Upper lobe of left lung (tissue), 6 donors: ENCODE data around the gene DCT. TPM values are rescaled to one million over a fixed set of nuclear protein-coding genes. Genes with fewer than 3 reads are reported as not detected.

Experiments used
- ATAC-seq, 2 donors: fragments of 200-7000 bp; cut with Tn5 transposase; one replicate each; pipeline ENCODE4 v1.9.1; 2022; ENCODE audit warnings: mild to moderate bottlenecking in 2 of 2, moderate library complexity in 2 of 2; ENCODE audit not compliant: low FRiP score in 2 of 2
- DNase-seq, 2 donors: peaks; one replicate each; pipeline ENCODE4 v3.0.0-alpha.2; 2019 to 2020
- H3K27ac ChIP-seq, 4 donors: fragments of 200-600 bp; sonication (generic); one replicate each; pipeline ENCODE4 v1.5.1; 2016 to 2019
- H3K27me3 ChIP-seq, 4 donors: fragments of 200-600 bp; sonication (generic); one replicate each; pipeline ENCODE4 v1.5.1; 2017 to 2019
- H3K36me3 ChIP-seq, 4 donors: fragments of 200-600 bp; sonication (generic); one replicate each; pipeline ENCODE4 v1.5.1; 2016 to 2019
- H3K4me1 ChIP-seq, 4 donors: fragments of 200-600 bp; sonication (generic); one replicate each; pipeline ENCODE4 v1.5.1; 2018 to 2019
- H3K4me3 ChIP-seq, 4 donors: fragments of 200-600 bp; sonication (generic); one replicate each; pipeline ENCODE4 v1.5.1; 2017 to 2019; ENCODE audit warnings: mild to moderate bottlenecking in 2 of 4, moderate library complexity in 1 of 4
- H3K9me3 ChIP-seq, 4 donors: fragments of 200-600 bp; sonication (generic); one replicate each; pipeline ENCODE4 v1.5.1; 2018 to 2019
- EP300 ChIP-seq, 4 donors: sonication (generic); formaldehyde crosslinking; IDR thresholded peaks; one replicate each; pipeline ENCODE4 v1.5.1; 2017; ENCODE audit warnings: antibody characterized with exemption in 4 of 4, control low read depth in 2 of 4
- POLR2A ChIP-seq, 4 donors: fragments of 450-650 bp; IDR thresholded peaks; one replicate each; pipeline ENCODE4 v1.5.1; 2016 to 2017; ENCODE audit warnings: antibody characterized with exemption in 4 of 4, mild to moderate bottlenecking in 2 of 4
- POLR2AphosphoS5 ChIP-seq, 2 donors: sonication (generic); formaldehyde crosslinking; IDR thresholded peaks; one replicate each; pipeline ENCODE4 v1.5.1; 2017; ENCODE audit warnings: antibody characterized with exemption in 2 of 2
- WGBS, 2 donors: methylation state at CpG; one replicate each; pipeline ENCODE4 v1.1.5; 2017 to 2018; 5-methylcytosine and 5-hydroxymethylcytosine counted together
- total RNA-seq, 6 donors: library from RNA; depleted of rRNA in 4 of 6; stranded (reverse); fragments of >200 nt in 4 of 6; gene quantifications; one replicate each; pipeline versions ENCODE4 v1.1.0 to v1.2.1, GENCODE V29; 2016 to 2021
- TF ChIP-seq, protein P1 (sequence below), 6 experiments: fragments of 450-650 bp in 4 of 6; fragments of 200-600 bp in 2 of 6; sonication (generic) in 2 of 6; IDR thresholded peaks; one replicate each; pipeline ENCODE4 v1.5.1; 2016 to 2019; ENCODE audit warnings: antibody characterized with exemption in 6 of 6
- donor health status: DM: no; HTN: no; CAD: no; lungs with moderate emphysema.
- donor health status: DM: no; HTN: yes; CAD: no; lungs with severe emphysema.

The DCT gene
- total RNA-seq, 6 donors from 2014 or later, result 0.07 to 4.2 (median 0.20) TPM; not detected in 3

GRCh38 chr13:94462670-94463069, 16.8 kb downstream of the DCT start:
- no peak for TF ChIP-seq POLR2A (IDR thresholded peaks at IDR 0.05)
- TF ChIP-seq, protein P1, sequence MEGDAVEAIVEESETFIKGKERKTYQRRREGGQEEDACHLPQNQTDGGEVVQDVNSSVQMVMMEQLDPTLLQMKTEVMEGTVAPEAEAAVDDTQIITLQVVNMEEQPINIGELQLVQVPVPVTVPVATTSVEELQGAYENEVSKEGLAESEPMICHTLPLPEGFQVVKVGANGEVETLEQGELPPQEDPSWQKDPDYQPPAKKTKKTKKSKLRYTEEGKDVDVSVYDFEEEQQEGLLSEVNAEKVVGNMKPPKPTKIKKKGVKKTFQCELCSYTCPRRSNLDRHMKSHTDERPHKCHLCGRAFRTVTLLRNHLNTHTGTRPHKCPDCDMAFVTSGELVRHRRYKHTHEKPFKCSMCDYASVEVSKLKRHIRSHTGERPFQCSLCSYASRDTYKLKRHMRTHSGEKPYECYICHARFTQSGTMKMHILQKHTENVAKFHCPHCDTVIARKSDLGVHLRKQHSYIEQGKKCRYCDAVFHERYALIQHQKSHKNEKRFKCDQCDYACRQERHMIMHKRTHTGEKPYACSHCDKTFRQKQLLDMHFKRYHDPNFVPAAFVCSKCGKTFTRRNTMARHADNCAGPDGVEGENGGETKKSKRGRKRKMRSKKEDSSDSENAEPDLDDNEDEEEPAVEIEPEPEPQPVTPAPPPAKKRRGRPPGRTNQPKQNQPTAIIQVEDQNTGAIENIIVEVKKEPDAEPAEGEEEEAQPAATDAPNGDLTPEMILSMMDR (IDR thresholded peaks at IDR 0.05), result no peak
- TF ChIP-seq POLR2AphosphoS5 (IDR thresholded peaks at IDR 0.05), result no peak
- no peak for TF ChIP-seq EP300 (IDR thresholded peaks at IDR 0.05)
- DNase-seq, result no peak
- Histone ChIP-seq H3K4me3 (no peak overlapping the region), H3K4me1 (no peaks in the 10 kb centered on the region), H3K27me3 (no peaks in the 10 kb centered on the region), H3K27ac (no peak overlapping the region), H3K36me3 (no peaks in the 10 kb centered on the region), H3K9me3 (no peaks in the 10 kb centered on the region)
- 88 to 89% methylated on average over 6 of the region's 6 CpGs for WGBS, 2 donors
- ATAC-seq, result no peak

DNA sequence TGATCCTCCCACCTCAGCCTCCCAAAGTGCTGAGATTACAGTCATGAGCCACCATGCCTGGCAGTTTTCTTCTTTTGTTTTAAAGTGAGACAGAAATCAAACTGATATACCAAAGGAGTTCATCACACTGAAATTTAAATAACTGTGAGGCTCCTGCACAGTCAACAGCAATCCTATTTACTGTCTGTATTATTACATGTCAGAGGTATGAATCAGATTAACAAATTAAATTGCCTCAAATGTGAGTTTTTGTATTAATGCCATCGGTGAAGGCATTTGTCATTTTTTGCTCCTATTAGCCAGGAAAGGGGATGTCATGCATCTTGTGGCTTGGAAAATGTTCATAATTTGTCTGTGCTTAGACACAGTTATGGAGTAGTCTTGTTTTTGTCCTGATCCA, 20.4 kb downstream of the DCT start:
- no peaks in the 10 kb centered on the region for H3K9me3 ChIP-seq
- no peaks in the 10 kb centered on the region for H3K36me3 ChIP-seq
- H3K4me3 ChIP-seq, result no peak overlapping the region
- no peak overlapping the region for H3K27ac ChIP-seq
- TF ChIP-seq, protein P1 (IDR thresholded peaks at IDR 0.05), result no peak
- TF ChIP-seq POLR2A (IDR thresholded peaks at IDR 0.05) (no peak), EP300 (IDR thresholded peaks at IDR 0.05) (no peak), POLR2AphosphoS5 (IDR thresholded peaks at IDR 0.05) (no peak)
- 75 to 95% methylated on average over 1 of the region's 1 CpG for WGBS, 2 donors
- no peak for ATAC-seq
- H3K4me1 ChIP-seq, result no peaks in the 10 kb centered on the region
- DNase-seq, result no peak
- H3K27me3 ChIP-seq, result no peaks in the 10 kb centered on the region

GRCh38 chr13:94455414-94455813, 24.1 kb downstream of the DCT start:
- Histone ChIP-seq H3K9me3 (no peaks in the 10 kb centered on the region), H3K27me3 (no peaks in the 10 kb centered on the region), H3K4me1 (no peaks in the 10 kb centered on the region), H3K36me3 (no peaks in the 10 kb centered on the region), H3K27ac (no peak overlapping the region), H3K4me3 (no peak overlapping the region)
- DNase-seq (no peak), ATAC-seq (no peak)
- no peak for TF ChIP-seq EP300 (IDR thresholded peaks at IDR 0.05)
- TF ChIP-seq, protein P1 (IDR thresholded peaks at IDR 0.05), result no peak
- no peak for TF ChIP-seq POLR2AphosphoS5 (IDR thresholded peaks at IDR 0.05)
- no peak for TF ChIP-seq POLR2A (IDR thresholded peaks at IDR 0.05)
- 70% methylated on average over 2 of the region's 2 CpGs for WGBS, 2 donors

DNA sequence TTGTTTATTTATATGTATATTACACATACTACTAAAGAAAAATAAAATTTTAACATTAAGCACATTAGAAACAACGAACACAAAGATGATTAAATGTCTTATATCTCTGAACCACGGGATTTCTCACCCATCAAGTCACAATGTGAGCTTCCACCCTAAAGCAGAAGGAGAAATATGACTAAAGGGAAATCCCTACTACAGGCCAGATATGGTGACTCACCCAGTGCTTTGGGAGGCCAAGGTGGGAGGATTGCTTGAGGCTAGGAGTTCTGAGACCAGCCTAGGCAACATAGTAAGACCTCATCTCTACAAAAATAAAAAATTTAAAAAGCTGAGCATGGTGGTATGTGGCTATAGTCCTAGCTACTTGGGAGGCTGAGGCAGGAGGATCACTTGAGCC, 24.6 kb downstream of the DCT start:
- H3K27me3 ChIP-seq, result no peaks in the 10 kb centered on the region
- no peak for ATAC-seq
- H3K4me1 ChIP-seq, result no peaks in the 10 kb centered on the region
- WGBS, 2 donors, result 74 to 86% methylated on average over 2 of the region's 2 CpGs
- H3K27ac ChIP-seq, result no peak overlapping the region
- no peaks in the 10 kb centered on the region for H3K9me3 ChIP-seq
- no peak overlapping the region for H3K4me3 ChIP-seq
- no peak for TF ChIP-seq EP300 (IDR thresholded peaks at IDR 0.05)
- TF ChIP-seq, protein P1 (IDR thresholded peaks at IDR 0.05), result no peak
- TF ChIP-seq POLR2AphosphoS5 (IDR thresholded peaks at IDR 0.05), result no peak
- no peak for TF ChIP-seq POLR2A (IDR thresholded peaks at IDR 0.05)
- no peaks in the 10 kb centered on the region for H3K36me3 ChIP-seq
- no peak for DNase-seq

DNA sequence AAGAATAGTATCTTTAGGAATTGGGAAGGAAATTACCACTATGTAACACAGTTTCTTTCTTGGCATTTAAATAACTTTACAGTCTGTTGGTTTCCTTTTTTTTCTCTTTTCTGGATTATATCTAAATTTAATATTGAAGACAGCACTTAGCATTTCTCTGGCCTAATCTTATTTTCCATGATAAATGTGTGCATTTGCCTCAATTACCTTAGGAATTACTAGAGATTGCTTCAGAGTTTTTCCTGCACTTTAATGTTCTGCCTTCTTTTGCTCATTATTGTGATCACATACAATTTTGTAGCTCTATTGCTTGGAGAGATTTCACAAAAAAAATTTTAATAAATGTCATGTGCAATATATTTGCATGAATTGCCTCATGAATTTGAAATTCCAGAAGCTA, 25.1 kb downstream of the DCT start:
- DNase-seq (no peak), ATAC-seq (no peak)
- TF ChIP-seq EP300 (IDR thresholded peaks at IDR 0.05), result no peak
- no peak for TF ChIP-seq POLR2AphosphoS5 (IDR thresholded peaks at IDR 0.05)
- TF ChIP-seq POLR2A (IDR thresholded peaks at IDR 0.05), result no peak
- TF ChIP-seq, protein P1 (IDR thresholded peaks at IDR 0.05), result no peak
- Histone ChIP-seq H3K27me3 (no peaks in the 10 kb centered on the region), H3K36me3 (no peaks in the 10 kb centered on the region), H3K4me3 (no peak overlapping the region), H3K4me1 (no peaks in the 10 kb centered on the region), H3K27ac (no peak overlapping the region), H3K9me3 (no peaks in the 10 kb centered on the region)
